ENCODE measurements around the gene EMB. TPM values are rescaled to one million over a fixed set of nuclear protein-coding genes. Genes with fewer than 3 reads are reported as not detected.
"Not testable (repeated sequence)": the region's sequence is repeated elsewhere in the genome, so short reads cannot be mapped to it uniquely, and the experiment has no call there.

The EMB gene
- total and polyA plus RNA-seq, 2 experiments from 2014 or later: 24.6 to 40.0 TPM

GRCh38 chr5:50410932-50411331 lies 30.2 kb downstream of the EMB start:
- peak overlapping the region; percentile 15; the same call in 1 of the 2 replicates for H3K4me2 ChIP-seq
- H3K4me3 Mint-ChIP-seq; H4K20me1 ChIP-seq (replicated peaks; ENCODE audit: insufficient read depth); H3K36me3 Mint-ChIP-seq (ENCODE audit: low read depth); H3F3A ChIP-seq (replicated peaks; ENCODE audit: low read depth); ATAC-seq; DNase-seq (ENCODE audit: low spot score); H3K4me3 ChIP-seq; H3K79me2 ChIP-seq (replicated peaks; ENCODE audit: insufficient read depth); H3K27me3 ChIP-seq (ENCODE audit: insufficient read depth); H3K9me3 Mint-ChIP-seq; H3K27ac ChIP-seq (ENCODE audit: low read depth); H3K27me3 Mint-ChIP-seq (ENCODE audit: insufficient read depth, low read depth, poor library complexity); H3K9me2 ChIP-seq (ENCODE audit: insufficient read depth); H3K36me3 ChIP-seq (ENCODE audit: insufficient read depth); H2AFZ ChIP-seq: not testable (repeated sequence)
- peak overlapping the region; percentile 80; the same call in 1 of the 2 replicates for H3K27ac Mint-ChIP-seq
- peaks cover 19% of the 10 kb centered on the region for H3K4me1 Mint-ChIP-seq
- H3K4me1 ChIP-seq (ENCODE audit: insufficient read depth): peaks cover 25% of the 10 kb centered on the region

GRCh38 chr5:50406877-50407276 lies 34.2 kb downstream of the EMB start:
- ATAC-seq (no peak), DNase-seq (ENCODE audit: low spot score) (no peak)
- Mint-ChIP-seq H3K4me1 (peaks cover 8% of the 10 kb centered on the region; the same call in 2 of the 3 replicates), H3K27ac (peak overlapping the region; percentile 48; the same call in 1 of the 2 replicates), H3K9me3 (no peaks in the 10 kb centered on the region), H3K36me3 (ENCODE audit: low read depth) (no peaks in the 10 kb centered on the region), H3K4me3 (no peak overlapping the region), H3K27me3 (ENCODE audit: insufficient read depth, low read depth, poor library complexity) (no peaks in the 10 kb centered on the region)
- H3K9me2 ChIP-seq (ENCODE audit: insufficient read depth): no peaks in the 10 kb centered on the region
- H3K36me3 ChIP-seq (ENCODE audit: insufficient read depth): no peaks in the 10 kb centered on the region
- H3K4me1 ChIP-seq (ENCODE audit: insufficient read depth): peaks cover 13% of the 10 kb centered on the region
- H3K79me2 ChIP-seq (replicated peaks; ENCODE audit: insufficient read depth): no peaks in the 10 kb centered on the region
- H3K27me3 ChIP-seq (ENCODE audit: insufficient read depth): no peaks in the 10 kb centered on the region
- no peak overlapping the region for H3K27ac ChIP-seq (ENCODE audit: low read depth)
- no peak overlapping the region for H3K4me2 ChIP-seq
- no peak overlapping the region for H2AFZ ChIP-seq
- H3K4me3 ChIP-seq: no peak overlapping the region
- H4K20me1 ChIP-seq (replicated peaks; ENCODE audit: insufficient read depth): no peaks in the 10 kb centered on the region
- H3F3A ChIP-seq (replicated peaks; ENCODE audit: low read depth): no peaks in the 10 kb centered on the region
- no peak for TF ChIP-seq POLR2AphosphoS5 (IDR thresholded peaks at IDR 0.05; ENCODE audit: low read depth)
- no peak for TF ChIP-seq EZH2phosphoT487 (IDR thresholded peaks at IDR 0.05; ENCODE audit: unreplicated experiment)
- no peak for TF ChIP-seq ZNF331 (CRISPR knock-in tag; IDR thresholded peaks at IDR 0.05; ENCODE audit: low read depth)
- no peak for TF ChIP-seq ETS1 (IDR thresholded peaks at IDR 0.05)
- TF ChIP-seq NANOG (IDR thresholded peaks at IDR 0.05; ENCODE audit: borderline replicate concordance): no peak
- TF ChIP-seq STAT1 (IDR thresholded peaks at IDR 0.05; ENCODE audit: unreplicated experiment): no peak
- TF ChIP-seq EZH2 (IDR thresholded peaks at IDR 0.05; ENCODE audit: low read depth, unreplicated experiment): no peak
- no peak for TF ChIP-seq ZNF462 (CRISPR knock-in tag; IDR thresholded peaks at IDR 0.05)
- no peak for TF ChIP-seq CREB1 (CRISPR knock-in tag; IDR thresholded peaks at IDR 0.05; ENCODE audit: low read depth)
- TF ChIP-seq REST (IDR thresholded peaks at IDR 0.05; ENCODE audit: unreplicated experiment): no peak
- TF ChIP-seq ZNF114 (CRISPR knock-in tag; IDR thresholded peaks at IDR 0.05): no peak
